GM23338 (cell line): ENCODE data around the gene CNGB1.

Source experiments
- CTCF ChIP-seq, 2 experiments: fragments of 200-600 bp in 1 of 2; sonication (generic) in 1 of 2; conservative IDR thresholded peaks; 2 replicates each; pipeline versions ENCODE4 v1.5.1 to v1.6.1; 2016 to 2017; ENCODE audit warnings: antibody characterized with exemption in 2 of 2, low read depth in 2 of 2, mild to moderate bottlenecking in 2 of 2, moderate library complexity in 1 of 2
- EZH2 ChIP-seq: fragments of 200-600 bp; sonication (generic); IDR thresholded peaks from one replicate; pipeline ENCODE4 v1.8.0; 2017; ENCODE audit warnings: antibody characterized with exemption, mild to moderate bottlenecking, low read depth; ENCODE audit not compliant: unreplicated experiment
- EZH2phosphoT487 ChIP-seq: fragments of 200-600 bp; sonication (generic); IDR thresholded peaks from one replicate; pipeline ENCODE4 v1.8.1; 2018; ENCODE audit warnings: antibody characterized with exemption; ENCODE audit not compliant: unreplicated experiment
- JUNB ChIP-seq: IDR thresholded peaks from one replicate; pipeline ENCODE4 v1.6.1; 2016; ENCODE audit warnings: antibody characterized with exemption; ENCODE audit not compliant: unreplicated experiment
- POLR2AphosphoS5 ChIP-seq: IDR thresholded peaks from 2 replicates; pipeline ENCODE4 v1.6.1; 2016; ENCODE audit warnings: antibody characterized with exemption, low read depth
- STAT1 ChIP-seq: IDR thresholded peaks from one replicate; pipeline ENCODE4 v1.6.1; 2016; ENCODE audit warnings: antibody characterized with exemption; ENCODE audit not compliant: unreplicated experiment
- TF ChIP-seq, protein P1 (sequence below): IDR thresholded peaks from one replicate; pipeline ENCODE4 v1.6.1; 2018; ENCODE audit warnings: antibody characterized with exemption; ENCODE audit not compliant: unreplicated experiment

- TF ChIP-seq CTCF (conservative IDR thresholded peaks at IDR 0.05; ENCODE audit: low read depth in 2 of 2) = no peak
- TF ChIP-seq POLR2AphosphoS5 = no peak
- no peak for TF ChIP-seq EZH2
- TF ChIP-seq STAT1 = no peak
- TF ChIP-seq, protein P1, sequence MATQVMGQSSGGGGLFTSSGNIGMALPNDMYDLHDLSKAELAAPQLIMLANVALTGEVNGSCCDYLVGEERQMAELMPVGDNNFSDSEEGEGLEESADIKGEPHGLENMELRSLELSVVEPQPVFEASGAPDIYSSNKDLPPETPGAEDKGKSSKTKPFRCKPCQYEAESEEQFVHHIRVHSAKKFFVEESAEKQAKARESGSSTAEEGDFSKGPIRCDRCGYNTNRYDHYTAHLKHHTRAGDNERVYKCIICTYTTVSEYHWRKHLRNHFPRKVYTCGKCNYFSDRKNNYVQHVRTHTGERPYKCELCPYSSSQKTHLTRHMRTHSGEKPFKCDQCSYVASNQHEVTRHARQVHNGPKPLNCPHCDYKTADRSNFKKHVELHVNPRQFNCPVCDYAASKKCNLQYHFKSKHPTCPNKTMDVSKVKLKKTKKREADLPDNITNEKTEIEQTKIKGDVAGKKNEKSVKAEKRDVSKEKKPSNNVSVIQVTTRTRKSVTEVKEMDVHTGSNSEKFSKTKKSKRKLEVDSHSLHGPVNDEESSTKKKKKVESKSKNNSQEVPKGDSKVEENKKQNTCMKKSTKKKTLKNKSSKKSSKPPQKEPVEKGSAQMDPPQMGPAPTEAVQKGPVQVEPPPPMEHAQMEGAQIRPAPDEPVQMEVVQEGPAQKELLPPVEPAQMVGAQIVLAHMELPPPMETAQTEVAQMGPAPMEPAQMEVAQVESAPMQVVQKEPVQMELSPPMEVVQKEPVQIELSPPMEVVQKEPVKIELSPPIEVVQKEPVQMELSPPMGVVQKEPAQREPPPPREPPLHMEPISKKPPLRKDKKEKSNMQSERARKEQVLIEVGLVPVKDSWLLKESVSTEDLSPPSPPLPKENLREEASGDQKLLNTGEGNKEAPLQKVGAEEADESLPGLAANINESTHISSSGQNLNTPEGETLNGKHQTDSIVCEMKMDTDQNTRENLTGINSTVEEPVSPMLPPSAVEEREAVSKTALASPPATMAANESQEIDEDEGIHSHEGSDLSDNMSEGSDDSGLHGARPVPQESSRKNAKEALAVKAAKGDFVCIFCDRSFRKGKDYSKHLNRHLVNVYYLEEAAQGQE = no peak
- TF ChIP-seq JUNB = no peak
- TF ChIP-seq EZH2phosphoT487 = no peak
Observed at GRCh38 chr16:57901480-57902069, 69.4 kb downstream of the CNGB1 start.
